Activated CD4-positive, alpha-beta memory T cell treated with anti-CD3 and anti-CD28 coated beads for 36 hours (primary cell): ENCODE results near the gene KRTAP5-5. TPM values are rescaled to one million over a fixed set of nuclear protein-coding genes. Genes with fewer than 3 reads are reported as not detected.
"Not testable (repeated sequence)": the region's sequence is repeated elsewhere in the genome, so short reads cannot be mapped to it uniquely, and the experiment has no call there.

ENCODE experiments used
- CTCF ChIA-PET: fragments of 350-600 bp; sonication (Branson Sonifier 250); formaldehyde crosslinking; loops from one replicate; lab custom pipeline; 2021; ENCODE audit warnings: antibody characterized with exemption, inconsistent platforms; lab: Charles Lee
- POLR2A ChIA-PET: fragments of 350-600 bp; sonication (Branson Sonifier 250); formaldehyde crosslinking; loops from one replicate; lab custom pipeline; 2021; ENCODE audit warnings: antibody characterized with exemption; lab: Charles Lee
- DNase-seq: peaks from one replicate; pipeline ENCODE4 v3.0.0-alpha.2; 2020
- H3K27ac Mint-ChIP-seq: one replicate; pipeline ENCODE4 v1.8.0; 2021; ENCODE audit warnings: mixed read lengths
- H3K27me3 Mint-ChIP-seq: one replicate; pipeline ENCODE4 v1.8.0; 2021; ENCODE audit warnings: mixed read lengths
- H3K36me3 Mint-ChIP-seq: one replicate; pipeline ENCODE4 v1.8.0; 2021; ENCODE audit warnings: mixed read lengths
- H3K4me1 Mint-ChIP-seq: one replicate; pipeline ENCODE4 v1.8.0; 2021; ENCODE audit warnings: low read depth, mixed read lengths
- H3K4me3 Mint-ChIP-seq: one replicate; pipeline ENCODE4 v1.8.0; 2021; ENCODE audit warnings: mild to moderate bottlenecking, mixed read lengths
- H3K9me3 Mint-ChIP-seq: one replicate; pipeline ENCODE4 v1.8.0; 2021; ENCODE audit warnings: mixed read lengths
- intact Hi-C: fragments of 100-400 bp; cut with micrococcal nuclease; formaldehyde crosslinking; loops from one replicate; pipeline ENCODE4 v1.15.1; 2023
- total RNA-seq, 2 experiments: library from RNA; stranded (reverse); gene quantifications; one replicate each; pipeline ENCODE4 v1.2.3, GENCODE V29; 2021

The KRTAP5-5 gene
- total RNA-seq, 2 experiments from 2014 or later: not detected

DNA sequence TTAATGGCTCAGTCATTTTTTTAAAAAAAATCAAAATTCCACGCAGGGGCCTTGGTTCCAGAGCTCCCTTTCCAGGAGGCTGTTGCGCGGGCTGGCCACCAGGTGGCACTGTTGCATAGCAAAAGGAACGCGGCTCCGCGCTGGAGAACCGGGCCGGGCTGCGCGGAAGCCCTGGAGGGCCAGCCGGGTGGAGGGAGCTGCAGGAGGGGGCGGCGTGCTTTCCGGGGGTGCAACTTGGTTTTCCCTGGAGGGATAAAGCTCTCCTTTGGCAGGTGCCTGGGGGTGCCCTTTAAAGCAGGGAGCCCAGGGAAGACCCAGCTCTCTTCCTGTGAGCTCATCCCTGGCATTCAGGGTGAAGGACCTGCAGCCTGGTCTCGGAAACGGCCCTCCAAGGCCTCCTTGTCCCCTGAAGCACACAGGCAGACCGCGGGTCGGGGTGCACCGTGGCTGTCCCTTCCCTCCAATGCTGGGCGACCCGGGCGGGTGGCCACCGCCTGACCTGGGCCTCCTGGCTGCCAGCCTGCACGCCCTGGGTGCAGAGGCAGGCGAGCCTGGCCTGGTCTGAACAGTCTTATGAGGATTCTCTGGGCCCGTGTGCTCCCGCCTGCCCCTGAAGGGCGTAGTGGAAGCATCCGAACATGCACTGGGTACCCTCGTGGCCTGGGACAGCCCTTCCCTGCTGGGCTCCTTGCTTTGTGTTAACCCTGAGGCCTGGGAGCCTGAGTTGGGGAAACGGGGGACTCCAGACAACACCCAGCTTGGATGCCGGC is 23.4 kb downstream of the KRTAP5-5 start:
- no peaks in the 10 kb centered on the region for H3K9me3 Mint-ChIP-seq
- ChIA-PET CTCF (interaction anchor here (0.6 to 6.7 kb wide), 64 partner anchors 11 to 1558 kb away, joined by 3 to 104 read pairs (median 5); partner anchors contain the start of genes KRTAP5-6, PRR33 and SYT8), POLR2A (interaction anchor here (1.1 kb wide), 1 partner anchor 40 kb away, joined by 3 read pairs; no protein-coding TSS in a partner anchor)
- no peaks in the 10 kb centered on the region for H3K36me3 Mint-ChIP-seq
- intact Hi-C loops: loop anchor here (2.0 to 5.0 kb wide), 2 partner anchors 39 to 180 kb away; no protein-coding TSS in a partner anchor
- no peaks in the 10 kb centered on the region for H3K4me1 Mint-ChIP-seq
- peaks cover 20% of the 10 kb centered on the region for H3K27me3 Mint-ChIP-seq
- H3K27ac Mint-ChIP-seq: no peak overlapping the region
- no peak overlapping the region for H3K4me3 Mint-ChIP-seq
- DNase-seq: peak; percentile 79

DNA sequence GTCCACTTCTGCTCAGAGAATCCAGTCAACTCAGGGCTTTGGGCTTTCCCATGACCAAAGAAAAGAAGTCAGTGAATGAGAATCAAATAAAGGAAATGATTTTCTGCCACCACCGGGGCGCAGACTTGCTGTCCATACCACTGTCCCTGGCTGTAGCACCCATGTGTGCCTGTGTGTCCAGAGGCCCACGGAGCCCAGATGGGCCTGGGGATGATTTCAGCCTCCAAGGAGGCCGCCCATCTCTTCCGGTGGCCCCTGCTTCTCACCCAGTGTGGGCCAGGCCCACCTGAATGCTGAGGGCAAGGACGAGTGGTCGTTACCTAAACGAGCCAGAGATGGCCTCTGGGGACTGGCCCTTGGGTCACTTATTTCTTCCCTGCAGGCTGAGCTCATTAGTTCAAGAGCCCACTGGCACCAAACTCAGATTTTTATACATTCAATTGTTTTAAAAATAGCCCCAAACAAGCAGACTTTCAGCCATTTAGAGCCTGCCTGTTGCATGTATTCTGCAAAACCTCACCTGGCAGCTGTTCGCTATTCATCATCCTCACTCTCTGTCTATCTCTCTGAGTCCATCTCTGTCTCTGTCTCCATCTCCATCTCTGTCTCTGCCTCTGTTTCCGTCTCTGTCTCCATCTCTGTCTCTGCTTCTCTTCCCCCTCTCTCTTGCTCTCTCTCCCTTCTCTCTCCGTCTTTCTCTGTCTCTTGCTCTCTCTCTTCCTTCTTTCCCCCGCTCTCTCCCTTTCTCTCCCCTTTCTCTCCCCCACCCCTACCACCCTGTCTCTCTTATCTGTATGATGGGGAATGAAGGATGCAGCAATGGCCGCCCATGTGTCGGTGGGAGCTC is 24.2 kb downstream of the KRTAP5-5 start:
- H3K27ac Mint-ChIP-seq: no peak overlapping the region
- intact Hi-C loops: loop anchor here (2.0 to 5.0 kb wide), 2 partner anchors 39 to 179 kb away; no protein-coding TSS in a partner anchor
- H3K4me1 Mint-ChIP-seq: no peaks in the 10 kb centered on the region
- ChIA-PET CTCF (interaction anchor here (0.7 to 6.7 kb wide), 31 partner anchors 12 to 503 kb away, joined by 3 to 104 read pairs (median 6); partner anchors contain the start of gene SYT8), POLR2A (no interaction called here)
- H3K27me3 Mint-ChIP-seq: peaks cover 23% of the 10 kb centered on the region
- H3K36me3 Mint-ChIP-seq: no peaks in the 10 kb centered on the region
- H3K4me3 Mint-ChIP-seq: no peak overlapping the region
- H3K9me3 Mint-ChIP-seq: no peaks in the 10 kb centered on the region
- no peak for DNase-seq

GRCh38 chr11:1654388-1655167 is 25.0 kb downstream of the KRTAP5-5 start:
- ChIA-PET POLR2A (no interaction called here), CTCF (interaction anchor here (0.8 to 6.7 kb wide), 8 partner anchors 12 to 498 kb away, joined by 4 to 104 read pairs (median 26); partner anchors contain the start of gene SYT8)
- H3K27me3 Mint-ChIP-seq: peaks cover 26% of the 10 kb centered on the region
- peak; percentile 6 for DNase-seq
- no peak overlapping the region for H3K27ac Mint-ChIP-seq
- no peaks in the 10 kb centered on the region for H3K36me3 Mint-ChIP-seq
- intact Hi-C loops: loop anchor here (5.0 kb wide), 1 partner anchor 38 kb away; no protein-coding TSS in a partner anchor
- H3K9me3 Mint-ChIP-seq: no peaks in the 10 kb centered on the region
- H3K4me1 Mint-ChIP-seq: peaks cover 4% of the 10 kb centered on the region
- H3K4me3 Mint-ChIP-seq: no peak overlapping the region

DNA sequence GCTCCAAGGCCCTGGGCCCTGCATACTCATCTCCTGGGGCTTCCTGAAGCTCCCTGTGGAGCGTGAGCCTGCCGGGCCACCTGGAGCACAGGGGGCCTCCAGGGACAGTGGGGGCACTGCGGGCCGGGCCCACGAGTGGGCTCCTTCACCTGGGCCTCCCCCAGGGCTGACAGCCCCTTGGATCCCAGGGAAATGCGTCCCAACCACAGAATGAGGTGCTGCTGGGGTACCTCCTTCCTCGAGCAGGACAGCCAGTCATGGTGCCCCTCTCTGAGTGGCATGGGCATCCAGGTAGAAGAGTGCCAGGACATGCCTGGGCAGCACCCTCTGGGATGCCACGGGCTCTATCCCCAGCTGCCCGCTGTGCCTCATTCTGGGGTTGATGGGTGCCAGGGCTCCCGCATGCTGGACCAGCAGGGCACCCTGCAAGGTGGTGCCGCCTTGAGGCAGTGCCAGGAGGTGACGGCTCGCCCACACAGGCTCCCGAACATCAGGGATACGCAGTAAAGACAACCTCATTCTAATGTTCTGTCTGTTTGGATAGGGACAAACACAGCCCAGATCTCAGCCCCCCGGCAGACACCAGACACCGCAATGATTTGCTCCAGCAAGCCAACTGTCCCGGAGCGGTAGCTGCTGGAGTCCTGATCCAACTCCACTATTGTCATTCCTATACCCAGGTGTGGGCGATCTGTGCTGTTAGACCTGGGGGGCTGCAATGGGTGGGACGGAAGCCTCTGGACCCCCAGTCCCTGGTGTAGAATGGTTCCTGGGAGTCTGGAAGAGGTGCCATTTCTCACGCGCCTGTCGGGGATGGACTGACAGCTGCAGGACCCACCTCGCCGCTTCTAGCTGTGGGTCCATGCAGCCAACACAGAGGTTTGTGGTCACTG is 25.8 kb downstream of the KRTAP5-5 start:
- Mint-ChIP-seq H3K27ac (no peak overlapping the region), H3K27me3 (peaks cover 35% of the 10 kb centered on the region), H3K4me1 (peaks cover 6% of the 10 kb centered on the region), H3K4me3 (no peak overlapping the region), H3K9me3 (no peaks in the 10 kb centered on the region), H3K36me3 (no peaks in the 10 kb centered on the region)
- POLR2A ChIA-PET: no interaction called here
- CTCF ChIA-PET: interaction anchor here (4.4 to 6.7 kb wide), 2 partner anchors 38 to 178 kb away, joined by 102 to 104 read pairs; partner anchors contain the start of gene SYT8
- peak; percentile 6 for DNase-seq
- intact Hi-C loops: no loop called here

DNA sequence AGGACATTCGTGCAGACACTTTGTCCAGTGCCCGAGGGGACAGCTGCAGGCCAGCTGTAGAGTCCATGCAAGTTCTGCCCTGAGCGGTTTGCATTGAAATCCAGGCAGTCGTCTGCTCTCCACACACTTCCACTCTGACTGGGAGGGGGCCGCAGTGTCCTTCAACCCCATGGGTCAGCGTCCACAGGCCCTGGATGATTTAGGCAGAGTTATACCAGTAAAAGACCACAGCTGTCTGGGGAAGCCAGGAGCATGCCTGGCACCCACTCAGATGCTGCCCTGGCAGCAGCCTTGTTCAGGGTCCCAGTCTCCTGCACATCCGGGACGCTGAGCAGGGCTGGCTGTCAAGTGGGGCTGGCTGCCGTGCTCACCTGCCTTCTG is 26.5 kb downstream of the KRTAP5-5 start:
- CTCF ChIA-PET: interaction anchor here (4.4 to 6.7 kb wide), 2 partner anchors 37 to 177 kb away, joined by 102 to 104 read pairs; partner anchors contain the start of gene SYT8

DNA sequence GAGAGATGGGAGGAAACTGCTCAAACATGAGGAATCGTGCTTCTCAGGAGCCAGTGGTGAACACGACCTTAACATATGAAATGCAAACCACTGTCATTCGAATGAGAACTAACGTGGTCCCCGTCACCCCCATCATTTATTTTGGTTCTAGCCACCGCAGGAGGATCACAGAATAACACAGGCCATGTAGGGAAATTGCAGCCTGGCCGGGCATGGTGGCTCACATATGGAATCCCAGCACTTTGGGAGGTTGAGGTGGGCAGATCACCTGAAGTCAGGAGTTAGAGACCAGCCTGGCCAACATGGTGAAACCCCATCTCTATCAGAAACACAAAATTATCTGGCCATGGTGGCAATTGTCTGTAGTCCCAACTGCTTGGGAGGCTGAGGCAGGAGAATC is 27.1 kb downstream of the KRTAP5-5 start:
- peaks cover 6% of the 10 kb centered on the region for H3K4me1 Mint-ChIP-seq
- DNase-seq: no peak
- H3K9me3 Mint-ChIP-seq: no peaks in the 10 kb centered on the region
- peaks cover 40% of the 10 kb centered on the region for H3K27me3 Mint-ChIP-seq
- CTCF ChIA-PET: no interaction called here
- intact Hi-C loops: no loop called here
- POLR2A ChIA-PET: no interaction called here
- H3K27ac Mint-ChIP-seq: no peak overlapping the region
- no peaks in the 10 kb centered on the region for H3K36me3 Mint-ChIP-seq
- H3K4me3 Mint-ChIP-seq: no peak overlapping the region

More for the DNA sequence above, 26.5 kb downstream of the KRTAP5-5 start:
- intact Hi-C loops: no loop called here
- H3K27me3 Mint-ChIP-seq: peaks cover 37% of the 10 kb centered on the region
- no peaks in the 10 kb centered on the region for H3K9me3 Mint-ChIP-seq
- H3K4me1 Mint-ChIP-seq: peaks cover 6% of the 10 kb centered on the region
- no peak overlapping the region for H3K27ac Mint-ChIP-seq
- no peaks in the 10 kb centered on the region for H3K36me3 Mint-ChIP-seq
- POLR2A ChIA-PET: no interaction called here
- H3K4me3 Mint-ChIP-seq: no peak overlapping the region
- peak; percentile 4 for DNase-seq

- H3K36me3 Mint-ChIP-seq: no peaks in the 10 kb centered on the region
- no peak for DNase-seq
- POLR2A ChIA-PET: no interaction called here
- intact Hi-C loops: no loop called here
- no peak overlapping the region for H3K4me3 Mint-ChIP-seq
- peaks cover 8% of the 10 kb centered on the region for H3K4me1 Mint-ChIP-seq
- CTCF ChIA-PET: interaction anchor here (1.3 to 1.8 kb wide), 2 partner anchors 34 to 343 kb away, joined by 4 read pairs; no protein-coding TSS in a partner anchor
- H3K27me3 Mint-ChIP-seq: peaks cover 34% of the 10 kb centered on the region
- H3K9me3 Mint-ChIP-seq: no peaks in the 10 kb centered on the region
- H3K27ac Mint-ChIP-seq: no peak overlapping the region
Measured at GRCh38 chr11:1659506-1659905, 29.9 kb downstream of the KRTAP5-5 start.

- no peak for DNase-seq
- intact Hi-C loops: no loop called here
- Mint-ChIP-seq H3K4me3 (no peak overlapping the region), H3K9me3 (no peaks in the 10 kb centered on the region), H3K27ac (no peak overlapping the region), H3K4me1 (peaks cover 8% of the 10 kb centered on the region), H3K36me3 (no peaks in the 10 kb centered on the region), H3K27me3 (peaks cover 32% of the 10 kb centered on the region)
- ChIA-PET CTCF (interaction anchor here (1.3 to 1.8 kb wide), 2 partner anchors 34 to 342 kb away, joined by 4 read pairs; no protein-coding TSS in a partner anchor), POLR2A (no interaction called here)
Measured at GRCh38 chr11:1660111-1660867, 30.7 kb downstream of the KRTAP5-5 start.

GRCh38 chr11:1661454-1662269 is 32.1 kb downstream of the KRTAP5-5 start:
- peaks cover 25% of the 10 kb centered on the region for H3K27me3 Mint-ChIP-seq
- POLR2A ChIA-PET, DNase-seq, intact Hi-C loops, H3K4me1 Mint-ChIP-seq, H3K36me3 Mint-ChIP-seq, H3K4me3 Mint-ChIP-seq, CTCF ChIA-PET, H3K9me3 Mint-ChIP-seq, H3K27ac Mint-ChIP-seq: not testable (repeated sequence)
